ENCODE data around the gene STRIP2.
"Not testable (repeated sequence)": the region's sequence is repeated elsewhere in the genome, so short reads cannot be mapped to it uniquely, and the experiment has no call there.

The STRIP2 gene, protein sequence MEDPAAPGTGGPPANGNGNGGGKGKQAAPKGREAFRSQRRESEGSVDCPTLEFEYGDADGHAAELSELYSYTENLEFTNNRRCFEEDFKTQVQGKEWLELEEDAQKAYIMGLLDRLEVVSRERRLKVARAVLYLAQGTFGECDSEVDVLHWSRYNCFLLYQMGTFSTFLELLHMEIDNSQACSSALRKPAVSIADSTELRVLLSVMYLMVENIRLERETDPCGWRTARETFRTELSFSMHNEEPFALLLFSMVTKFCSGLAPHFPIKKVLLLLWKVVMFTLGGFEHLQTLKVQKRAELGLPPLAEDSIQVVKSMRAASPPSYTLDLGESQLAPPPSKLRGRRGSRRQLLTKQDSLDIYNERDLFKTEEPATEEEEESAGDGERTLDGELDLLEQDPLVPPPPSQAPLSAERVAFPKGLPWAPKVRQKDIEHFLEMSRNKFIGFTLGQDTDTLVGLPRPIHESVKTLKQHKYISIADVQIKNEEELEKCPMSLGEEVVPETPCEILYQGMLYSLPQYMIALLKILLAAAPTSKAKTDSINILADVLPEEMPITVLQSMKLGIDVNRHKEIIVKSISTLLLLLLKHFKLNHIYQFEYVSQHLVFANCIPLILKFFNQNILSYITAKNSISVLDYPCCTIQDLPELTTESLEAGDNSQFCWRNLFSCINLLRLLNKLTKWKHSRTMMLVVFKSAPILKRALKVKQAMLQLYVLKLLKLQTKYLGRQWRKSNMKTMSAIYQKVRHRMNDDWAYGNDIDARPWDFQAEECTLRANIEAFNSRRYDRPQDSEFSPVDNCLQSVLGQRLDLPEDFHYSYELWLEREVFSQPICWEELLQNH

DNA sequence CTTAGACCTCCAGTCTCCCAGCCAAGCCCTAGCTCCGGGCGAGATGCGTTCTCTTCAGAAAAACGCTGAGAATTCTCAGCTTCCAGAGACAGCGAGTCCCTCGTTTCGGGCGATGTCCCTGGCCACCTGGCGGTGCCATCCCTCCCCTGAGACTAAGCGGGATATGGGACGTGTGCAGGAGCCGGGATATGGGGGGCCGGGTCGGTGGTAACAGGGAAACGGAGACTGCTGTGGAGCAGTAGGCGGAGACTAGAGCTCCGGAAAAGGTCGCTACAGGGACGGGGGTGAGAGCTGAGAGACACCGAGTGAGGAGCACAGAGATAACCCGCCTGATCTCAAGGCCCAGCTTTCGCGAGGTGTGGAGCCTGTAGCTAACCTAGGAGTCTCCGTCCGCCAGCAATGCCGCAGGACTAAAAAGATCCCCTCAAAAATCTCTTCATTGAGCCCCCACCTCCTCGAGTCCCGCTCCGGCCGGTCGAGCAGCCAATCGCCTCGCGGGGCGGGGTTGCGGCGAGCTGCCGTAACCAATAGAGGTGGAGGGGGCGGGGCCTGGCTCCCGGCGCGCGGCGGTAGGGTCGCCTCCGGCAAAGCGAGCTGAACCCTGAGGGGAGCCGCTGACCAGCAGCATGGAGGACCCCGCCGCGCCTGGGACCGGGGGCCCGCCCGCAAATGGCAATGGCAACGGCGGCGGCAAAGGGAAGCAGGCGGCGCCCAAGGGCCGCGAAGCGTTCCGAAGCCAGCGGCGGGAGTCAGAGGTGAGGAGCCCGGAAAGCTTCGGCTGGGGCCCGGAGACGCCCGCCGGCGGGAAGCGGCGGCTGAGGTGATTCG is at the start of gene STRIP2:
STRIP2 (plus strand) TSS at position 586 of the 828 bp plus-strand sequence; CDS start at position 627, 41 bp downstream.
- DNase-seq = peak; percentile 95

DNA sequence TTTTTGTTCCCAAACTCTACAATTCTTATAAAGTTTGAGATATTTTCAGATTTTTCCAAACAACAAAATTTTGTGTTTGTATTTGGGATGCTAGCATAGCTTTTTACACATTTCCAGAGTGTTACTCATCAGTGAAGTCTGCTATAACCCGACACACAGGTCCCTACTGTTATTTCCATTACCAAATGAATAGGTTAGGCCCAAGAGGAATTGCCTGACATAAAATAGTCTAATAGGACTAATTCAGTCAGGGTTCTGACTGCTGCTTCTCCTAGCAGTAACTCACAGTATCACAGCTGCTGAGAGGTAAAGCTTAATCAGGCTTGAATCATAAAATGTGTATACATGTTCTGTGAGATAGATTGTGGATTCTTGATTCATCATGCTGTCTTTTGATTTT is 49.1 kb upstream of the STRIP2 start:
- no peak for DNase-seq

DNA sequence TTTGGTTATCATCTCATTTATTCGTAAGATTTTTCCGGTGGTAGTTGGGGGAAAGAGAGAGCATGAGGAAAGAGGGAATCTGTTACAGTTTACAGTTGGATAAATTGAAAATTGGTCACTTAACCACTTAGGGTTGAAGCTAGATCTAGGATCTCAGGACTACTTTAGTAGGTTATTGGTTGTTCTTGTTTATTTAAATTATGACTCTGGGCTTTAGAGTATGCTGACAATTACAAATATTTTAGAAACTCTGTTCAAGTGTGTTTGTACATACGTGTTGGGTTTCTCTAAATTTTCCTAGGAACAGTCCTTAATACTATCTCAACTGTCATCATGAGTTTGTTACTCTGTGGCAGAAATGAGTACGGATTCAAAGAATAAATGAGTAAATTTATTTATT is 48.6 kb upstream of the STRIP2 start:
- no peak for DNase-seq

DNA sequence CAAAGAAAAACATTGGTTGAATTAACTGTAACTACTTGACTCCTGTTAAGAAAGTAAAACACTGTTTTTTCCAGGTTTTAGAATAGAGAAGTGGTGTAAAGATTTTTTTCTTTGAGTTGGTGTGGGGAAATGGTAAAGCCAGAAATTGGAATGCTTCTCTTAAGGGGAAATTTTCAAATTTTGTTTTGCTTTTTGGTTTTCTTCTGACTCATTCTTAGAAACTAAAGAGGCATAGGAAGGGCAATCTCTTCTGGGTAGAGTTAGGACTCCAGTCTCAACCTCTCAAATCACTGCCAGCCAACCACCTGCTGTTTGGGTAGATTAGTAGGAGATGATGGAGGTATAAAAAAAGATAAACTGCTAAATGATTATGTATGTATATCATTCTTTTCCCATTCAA is 47.7 kb upstream of the STRIP2 start:
- no peak for DNase-seq

DNA sequence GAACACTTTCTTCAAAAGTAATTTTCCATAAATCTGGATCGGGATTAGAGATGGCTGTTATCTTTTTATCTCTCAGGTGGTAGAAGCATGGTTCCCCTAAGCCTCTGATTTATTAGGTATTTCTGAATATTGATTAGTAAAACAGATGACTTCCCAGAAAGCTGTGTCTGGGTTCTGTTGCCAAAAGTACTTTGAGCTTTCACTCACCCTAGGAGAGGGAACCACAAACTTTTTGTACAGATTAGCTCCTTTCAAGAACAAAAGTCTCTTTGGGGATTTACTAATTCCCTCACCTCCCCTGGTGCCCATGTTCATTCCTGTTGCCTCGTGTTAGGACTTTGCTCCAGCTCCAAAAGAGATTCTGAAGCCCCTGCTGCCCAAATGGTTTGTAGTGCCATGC is 46.7 kb upstream of the STRIP2 start:
- no peak for DNase-seq

DNA sequence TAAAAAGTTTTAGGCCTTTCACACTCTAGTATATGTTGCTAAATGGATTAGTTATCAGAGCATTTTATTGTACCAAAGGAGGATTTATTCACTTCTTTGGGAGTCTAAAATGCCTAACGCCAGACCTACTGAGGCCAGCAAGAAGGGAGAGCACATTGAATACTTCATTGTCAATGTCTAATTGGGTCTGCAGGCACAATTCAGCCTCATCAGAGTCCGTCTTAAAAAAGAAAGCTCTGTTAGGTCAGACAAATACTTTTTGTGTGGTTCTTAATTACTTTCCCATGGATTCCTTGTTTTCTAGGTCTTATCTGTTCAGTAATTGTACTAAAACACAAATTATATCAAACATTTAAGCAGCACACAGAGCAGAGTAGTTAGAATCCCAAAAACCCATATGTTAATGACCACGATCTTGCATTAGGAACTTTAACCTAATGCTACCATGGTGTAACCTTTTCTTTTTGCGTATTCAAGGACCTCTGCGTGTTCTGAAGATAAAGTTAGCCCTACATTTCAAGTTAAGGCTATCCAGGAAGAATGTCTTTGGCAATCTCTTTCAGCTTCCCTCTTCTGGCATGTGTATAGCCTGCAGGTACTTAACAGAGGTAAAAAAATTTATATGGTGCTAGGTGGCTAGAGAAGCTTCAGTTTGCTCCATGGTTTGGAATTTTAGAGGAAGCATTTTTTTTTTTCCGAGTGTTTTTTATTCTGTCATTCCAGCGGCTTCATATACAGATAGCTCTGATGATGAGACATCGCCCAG is 45.7 kb upstream of the STRIP2 start:
- DNase-seq = no peak

DNA sequence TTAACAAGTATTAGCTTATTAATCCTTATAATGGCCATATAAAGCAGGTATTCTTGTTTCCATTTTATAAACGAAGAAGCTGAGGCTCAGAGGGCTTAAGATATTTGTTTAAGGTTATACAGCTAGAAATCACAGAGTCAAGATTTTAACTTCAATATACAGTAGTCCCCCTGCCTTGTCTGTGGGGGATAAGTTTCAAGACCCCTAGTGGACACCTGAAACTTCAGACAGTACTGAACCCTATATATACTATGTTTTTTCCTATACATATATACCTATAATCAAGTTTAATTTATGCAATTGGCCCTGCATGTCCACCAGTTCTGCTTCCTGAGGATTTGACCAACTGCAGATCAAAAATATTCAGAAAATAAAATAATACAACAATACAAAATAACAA is 44.4 kb upstream of the STRIP2 start:
- no peak for DNase-seq

DNA sequence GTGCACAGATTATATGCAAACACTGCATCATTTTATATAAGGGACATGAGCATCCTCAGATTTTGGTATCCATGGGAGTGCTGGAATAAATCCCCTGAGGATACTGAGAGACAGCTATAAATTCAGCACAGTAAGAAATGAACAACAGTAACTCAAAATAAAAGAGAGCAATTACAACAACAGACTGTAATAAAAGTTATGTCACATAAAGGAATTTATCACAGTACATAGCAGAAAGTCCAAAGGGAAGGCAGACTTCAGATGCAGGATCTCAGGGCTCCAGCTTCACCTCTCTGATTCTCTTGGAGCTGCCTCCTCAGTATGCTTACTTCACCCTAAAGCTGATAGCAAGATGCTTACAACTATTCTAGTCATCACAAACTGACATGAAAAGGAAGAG is 43.9 kb upstream of the STRIP2 start:
- DNase-seq = no peak

DNA sequence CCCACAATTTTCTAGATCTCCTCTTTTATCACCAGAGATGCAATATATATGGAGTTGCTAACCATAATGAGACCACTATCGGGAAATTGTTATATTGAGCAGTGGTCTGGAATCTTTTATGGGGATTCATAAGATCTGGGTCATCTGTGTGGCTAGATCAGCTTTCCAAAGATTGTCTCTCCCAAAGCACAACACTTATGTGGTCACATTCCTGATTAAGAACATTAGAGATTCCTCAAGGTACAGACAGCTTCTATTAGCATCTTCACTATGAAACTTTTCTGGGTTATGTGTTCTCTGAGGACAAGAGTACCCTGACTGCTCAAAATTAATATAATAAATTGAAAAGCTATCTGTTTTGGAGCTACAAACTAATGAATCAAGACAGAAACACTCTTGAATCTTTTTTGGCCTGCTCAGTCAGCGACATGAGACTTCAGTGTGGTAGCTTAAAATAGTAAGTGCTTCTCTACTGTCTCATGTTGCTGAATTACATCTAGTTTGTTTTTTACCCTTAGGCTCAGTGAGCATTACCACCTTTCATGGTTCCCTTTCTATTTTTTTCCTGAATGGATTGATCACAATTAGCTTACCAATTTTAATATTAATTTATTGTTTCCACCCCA is 42.6 kb upstream of the STRIP2 start:
- DNase-seq = no peak

DNA sequence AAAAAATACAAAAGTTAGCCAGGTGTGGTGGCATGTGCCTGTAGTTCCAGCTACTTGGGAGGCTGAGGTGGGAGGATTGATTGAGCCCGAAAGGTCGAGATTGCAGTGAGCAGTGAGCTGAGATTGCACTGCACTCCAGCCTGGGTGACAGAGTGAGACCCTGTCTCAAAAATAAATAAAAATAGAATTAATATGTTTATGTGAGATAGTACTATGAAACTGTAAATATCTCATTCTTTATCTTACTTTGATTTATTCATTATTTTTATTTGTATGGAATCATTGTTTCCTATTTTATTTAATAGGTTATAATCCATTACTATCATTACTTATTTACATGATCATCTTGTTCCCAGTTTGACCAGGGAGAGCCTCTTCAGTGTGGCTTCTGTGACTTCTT is 41.0 kb upstream of the STRIP2 start:
- DNase-seq = no peak

DNA sequence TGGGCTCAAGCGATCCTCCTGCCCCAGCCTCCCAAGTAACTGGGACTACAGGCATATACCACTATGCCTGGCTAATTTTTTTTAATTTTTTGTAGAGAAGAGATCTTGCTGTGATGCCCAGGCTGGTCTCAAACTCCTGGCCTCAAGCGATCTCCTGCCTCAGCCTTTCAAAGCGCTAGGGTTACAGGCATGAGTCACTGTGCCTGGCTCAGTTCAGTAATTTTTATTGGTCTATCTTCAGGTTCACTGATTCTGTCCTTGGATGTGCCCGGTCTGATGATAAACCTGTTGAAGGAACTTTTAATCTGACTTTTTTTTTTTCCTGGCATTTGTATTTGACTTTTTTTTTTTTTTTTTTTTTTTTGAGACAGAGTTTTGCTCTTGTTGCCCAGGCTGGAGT is 40.1 kb upstream of the STRIP2 start:
- no peak for DNase-seq

DNA sequence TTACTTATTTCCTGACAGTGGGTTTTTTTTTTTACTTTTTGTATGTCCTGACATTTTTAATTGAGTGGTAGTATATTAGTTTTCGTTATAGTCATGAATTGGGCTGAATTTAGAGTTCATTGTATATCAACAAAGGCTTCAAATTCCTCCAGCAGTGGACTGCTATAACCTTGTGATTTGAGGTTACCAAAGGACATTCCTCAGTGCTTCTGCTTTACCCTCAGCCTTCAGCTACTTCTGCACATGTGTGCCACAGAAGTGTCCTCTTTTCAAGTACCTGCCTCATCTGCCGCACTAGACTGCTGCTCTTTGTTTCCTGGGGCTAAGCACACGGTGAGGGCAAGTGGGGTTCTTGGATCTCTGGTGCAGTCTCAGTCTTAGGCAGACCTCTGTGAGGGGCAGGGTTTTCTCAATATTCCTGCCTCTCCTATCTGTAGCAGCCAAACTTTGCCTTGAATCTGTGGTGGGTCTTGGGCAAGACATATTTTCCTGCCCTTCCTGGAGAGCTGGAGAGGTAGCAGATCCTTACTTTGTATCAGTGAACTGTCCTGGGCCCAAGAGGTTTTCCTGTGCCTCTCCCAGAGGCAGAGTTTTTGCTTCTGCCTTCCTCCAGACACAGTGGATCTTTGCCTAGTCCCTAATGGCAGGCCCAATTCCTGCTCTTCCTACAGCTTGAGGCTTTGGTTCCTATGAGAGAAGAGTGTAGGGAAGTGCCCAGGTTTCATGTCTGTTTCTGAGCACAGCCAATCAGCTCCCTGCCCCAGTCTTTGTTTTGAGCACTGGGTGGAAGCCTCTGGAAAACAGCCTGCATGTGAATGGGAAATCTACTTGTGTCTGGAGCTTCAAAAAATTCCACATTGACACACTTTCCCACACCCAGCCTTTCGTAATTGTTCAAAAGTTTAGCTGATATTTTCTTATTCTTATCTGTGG is 39.0 kb upstream of the STRIP2 start:
- DNase-seq = no peak

DNA sequence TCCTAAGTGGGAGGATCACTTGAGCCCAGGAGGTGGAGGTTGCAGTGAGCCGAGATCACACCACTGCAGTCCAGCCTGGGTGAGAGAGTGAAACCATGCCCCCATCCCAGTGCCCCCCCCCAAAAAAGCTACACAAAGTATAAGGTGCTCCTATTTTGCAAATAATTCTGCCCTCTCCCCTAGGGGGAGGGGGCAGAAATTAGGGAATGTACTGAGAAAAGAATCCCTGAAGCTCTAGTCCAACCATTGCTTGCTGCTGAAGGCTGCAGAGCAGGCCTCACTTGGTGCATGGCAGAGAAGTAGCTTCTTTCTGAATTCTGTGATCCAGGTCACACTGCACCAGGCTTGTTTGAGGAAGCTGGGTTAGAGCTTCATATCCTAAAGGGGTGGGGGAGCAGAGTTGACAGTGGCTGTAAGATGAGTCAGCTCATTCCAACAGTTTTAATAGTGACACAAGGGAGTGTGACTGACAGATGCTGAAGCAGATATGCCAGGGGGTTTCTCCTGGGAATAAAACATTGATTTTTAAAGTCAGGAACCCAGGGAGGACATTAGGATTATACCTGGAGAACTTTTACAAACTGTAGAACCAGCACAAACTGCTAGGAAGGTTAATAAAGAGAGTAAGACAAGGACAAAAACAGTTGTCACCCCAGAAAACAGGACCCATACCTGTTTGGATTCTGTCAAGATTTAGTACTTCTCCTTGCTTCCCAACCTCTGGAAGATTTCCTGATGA is 32.8 kb upstream of the STRIP2 start:
- DNase-seq = peak; percentile 83

DNA sequence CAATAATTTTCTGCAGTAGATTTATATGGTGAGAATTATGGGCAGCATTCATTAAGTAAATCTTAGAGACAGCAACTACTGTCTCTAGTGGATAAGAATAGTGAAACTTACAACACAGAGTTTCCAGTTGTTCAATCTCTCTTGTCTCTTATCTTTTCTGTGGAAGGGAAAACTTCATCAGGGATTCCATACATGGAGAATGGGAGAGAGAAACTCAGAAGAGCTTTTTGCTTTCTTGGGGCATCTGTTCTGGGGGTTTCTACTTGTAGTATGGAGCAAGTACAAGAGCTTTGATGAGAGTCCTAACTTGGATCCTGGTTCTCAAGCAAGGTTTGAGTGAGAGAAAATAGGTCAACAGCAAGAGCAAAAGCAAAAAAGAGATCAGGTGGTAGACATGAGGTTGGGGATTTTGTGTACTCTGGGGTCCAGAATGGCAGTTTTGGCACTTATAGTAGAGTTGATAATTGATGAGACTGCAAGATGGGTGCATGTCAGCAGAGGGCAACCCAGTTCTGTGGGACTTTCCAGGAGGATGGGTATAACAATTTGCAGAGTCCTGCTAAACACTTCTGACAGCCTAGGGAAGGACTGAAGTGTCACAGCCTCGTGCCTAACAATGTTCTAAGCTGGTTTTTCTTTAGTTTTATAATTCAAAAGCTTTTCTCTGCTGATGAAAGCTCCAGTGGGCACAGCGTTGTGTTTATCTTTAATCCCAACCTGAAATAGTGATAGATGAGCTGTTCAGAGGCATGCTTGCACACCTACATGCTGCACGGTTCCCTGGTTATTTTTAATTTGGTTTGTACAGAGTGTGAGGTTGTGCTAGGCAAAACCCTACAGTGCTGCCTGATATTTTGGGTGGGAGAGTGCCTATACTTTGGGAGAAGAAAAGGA is 32.0 kb upstream of the STRIP2 start:
- DNase-seq = no peak

DNA sequence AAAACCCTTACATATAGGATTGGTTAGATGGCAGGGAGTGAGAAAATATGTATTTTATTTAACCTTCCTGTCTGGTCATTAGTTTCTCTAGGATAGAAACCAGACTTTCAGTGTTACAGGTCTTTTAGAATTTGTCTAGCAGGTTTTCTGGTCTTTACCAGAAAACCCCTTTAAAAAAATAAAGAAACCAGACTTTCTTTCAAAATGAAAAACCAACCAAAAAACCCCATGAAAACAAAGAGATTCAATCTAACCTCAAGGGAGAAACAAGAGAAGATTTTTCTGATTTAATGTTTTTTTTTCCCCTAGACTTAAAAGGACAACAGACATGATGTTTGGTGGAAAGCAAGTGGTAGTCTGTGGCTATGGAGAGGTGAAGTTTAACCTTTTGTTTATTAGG is 28.7 kb upstream of the STRIP2 start:
- no peak for DNase-seq

DNA sequence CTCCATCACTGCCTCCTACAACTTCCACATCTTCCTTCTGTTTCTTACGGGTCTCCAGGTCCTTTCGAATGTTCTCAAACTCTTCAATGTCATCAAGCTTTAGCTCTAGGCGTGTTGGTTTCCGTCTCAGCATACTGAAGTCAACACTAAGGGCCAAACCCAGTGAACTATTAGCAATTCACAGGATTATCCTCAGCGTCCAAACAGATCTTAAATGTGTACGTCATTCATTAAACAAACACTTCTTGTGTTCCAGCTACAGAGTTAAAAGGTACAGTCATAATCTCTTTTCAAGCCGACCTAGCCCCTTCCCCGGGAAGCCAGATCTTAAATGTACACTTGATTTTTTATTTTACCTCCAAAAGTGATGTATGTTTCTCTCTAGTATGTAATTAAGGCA is 24.0 kb upstream of the STRIP2 start:
- not testable (repeated sequence) for DNase-seq

DNA sequence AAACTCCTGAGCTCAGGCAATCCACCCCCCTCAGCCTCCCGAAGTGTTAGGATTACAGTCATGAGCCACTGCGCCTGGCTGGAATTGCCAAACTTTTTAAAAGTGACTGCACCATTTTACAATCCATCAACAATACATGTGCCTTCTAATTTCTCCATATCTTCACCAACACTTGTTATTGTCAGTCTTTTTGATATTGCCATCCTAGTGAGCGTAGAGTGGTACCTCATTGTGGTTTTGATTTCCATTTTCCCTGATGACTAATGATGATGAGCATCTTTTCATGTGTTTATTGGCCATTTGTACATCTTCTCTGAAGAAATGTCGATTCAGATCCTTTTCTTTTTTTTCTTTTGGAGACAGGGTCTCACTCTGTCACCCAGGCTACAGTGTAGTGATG is 21.7 kb upstream of the STRIP2 start:
- DNase-seq = no peak

DNA sequence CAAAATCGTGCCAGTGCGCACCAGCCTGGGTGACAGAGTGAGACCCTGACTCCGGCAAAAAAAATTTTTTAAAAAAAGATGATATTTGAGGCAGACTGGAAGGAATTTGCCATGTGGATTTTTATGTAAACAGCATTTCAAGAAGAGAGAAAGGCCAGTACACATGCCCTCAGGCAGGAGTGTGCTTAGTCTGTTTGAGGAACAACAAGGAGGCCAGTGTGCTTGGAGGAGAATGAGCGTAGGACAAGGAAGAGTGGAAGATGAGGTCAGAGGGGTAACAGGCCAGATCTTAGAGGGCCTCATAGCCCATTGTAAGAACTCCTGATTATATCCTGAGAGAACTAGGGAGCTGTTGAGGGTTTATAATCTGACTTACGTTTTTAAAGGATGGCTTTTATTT is 17.2 kb upstream of the STRIP2 start:
- DNase-seq = peak; percentile 81

DNA sequence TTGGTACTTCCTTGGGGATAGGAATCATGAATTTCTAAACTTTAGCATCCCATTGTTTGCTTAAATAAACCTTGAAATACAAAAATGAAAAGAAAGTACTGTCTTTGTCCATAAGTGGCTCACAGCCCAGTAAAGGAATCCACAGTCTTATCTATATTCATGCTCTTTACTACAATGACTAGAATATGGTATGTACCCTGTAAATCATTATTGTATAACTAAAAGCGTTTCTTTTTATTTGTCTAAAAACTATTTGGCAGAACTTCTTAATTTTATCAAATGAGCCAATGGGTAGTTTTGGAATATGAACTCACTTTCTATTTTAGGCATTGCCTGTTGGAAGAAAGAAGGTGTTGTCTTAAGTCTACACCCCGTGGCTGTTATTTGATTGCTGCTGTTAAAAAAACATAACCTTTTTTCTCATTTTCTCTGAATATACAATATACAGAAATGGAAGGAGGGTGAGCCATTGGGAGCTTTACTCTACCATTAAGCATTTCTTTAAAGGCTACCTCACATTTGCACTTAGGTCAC is 12.4 kb upstream of the STRIP2 start:
- no peak for DNase-seq

All from islet precursor cell (in vitro differentiated cells).